BLaER1 treated with 17β-estradiol and CSF1 and Interleukin-3, amounts not matched to agents 10 nM and 100 nM (cell line): ENCODE measurements around the gene WTAP.

Source experiments
- H3K27ac ChIP-seq, 11 experiments: shearing (Covaris generic); formaldehyde crosslinking; 2 replicates each; pipeline ENCODE4 v1.8.1; 2022
- H3K27me3 ChIP-seq, 11 experiments: shearing (Covaris generic); formaldehyde crosslinking; 2 replicates each; pipeline ENCODE4 v1.8.1; 2022
- H3K36me3 ChIP-seq, 11 experiments: shearing (Covaris generic); formaldehyde crosslinking; 2 replicates each; pipeline ENCODE4 v1.8.1; 2022
- H3K4me1 ChIP-seq, 10 experiments: shearing (Covaris generic); formaldehyde crosslinking; 2 replicates each; pipeline ENCODE4 v1.8.1; 2022
- H3K4me2 ChIP-seq, 11 experiments: shearing (Covaris generic); formaldehyde crosslinking; 2 replicates each; pipeline ENCODE4 v1.8.1; 2022
- H3K4me3 ChIP-seq, 10 experiments: shearing (Covaris generic); formaldehyde crosslinking; 2 replicates each; pipeline ENCODE4 v1.8.1; 2022
- H3K9ac ChIP-seq, 11 experiments: shearing (Covaris generic); formaldehyde crosslinking; 2 replicates each; pipeline ENCODE4 v1.8.1; 2022
- H3K9me3 ChIP-seq, 11 experiments: shearing (Covaris generic); formaldehyde crosslinking; replicated peaks in 1 of 11; 2 replicates each; pipeline ENCODE4 v1.8.1; 2022
- H4K20me1 ChIP-seq, 11 experiments: shearing (Covaris generic); formaldehyde crosslinking; 2 replicates each; pipeline ENCODE4 v1.8.1; 2022
- Cebpa-rat ChIP-seq, 11 experiments: shearing (Covaris generic); IDR thresholded peaks; 2 replicates each; pipeline ENCODE4 v1.8.1; 2022

Gene WTAP

DNA sequence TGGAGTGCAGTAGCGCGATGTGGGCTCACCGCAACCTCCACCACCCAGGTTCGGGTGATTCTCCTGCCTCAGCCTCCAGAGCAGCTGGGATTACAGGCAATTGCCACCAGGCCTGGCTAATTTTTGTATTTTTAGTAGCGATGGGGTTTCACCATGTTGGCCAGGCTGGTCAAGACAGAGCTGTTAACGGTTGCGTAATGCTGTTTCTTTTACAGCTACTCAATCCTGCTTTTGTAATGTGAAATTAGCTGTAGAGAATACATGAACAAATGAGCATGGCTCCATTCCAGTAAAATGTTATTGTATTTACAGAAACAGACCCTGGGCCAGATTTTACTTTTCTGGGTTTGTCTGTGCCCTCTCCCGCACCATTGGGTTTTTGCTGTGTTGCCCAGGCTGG lies 74.6 kb downstream of the WTAP start:
- no peak overlapping the region for H3K9ac ChIP-seq
- no peaks in the 10 kb centered on the region for H3K27me3 ChIP-seq
- TF ChIP-seq Cebpa-rat (IDR thresholded peaks at IDR 0.05): peak in 7 of 11 experiments; percentile 22 to 78 (median 65); a peak in 8 of 22 replicates
- no peaks in the 10 kb centered on the region for H3K9me3 ChIP-seq
- no peak overlapping the region; a peak in 3 of 22 replicates for H3K27ac ChIP-seq
- H3K36me3 ChIP-seq: peaks cover 31 to 40% (median 34%) of the 10 kb centered on the region in 11 experiments
- H3K4me3 ChIP-seq: no peak overlapping the region
- H3K4me2 ChIP-seq: peak overlapping the region in 6 of 11 experiments; percentile 7 to 62 (median 38); a peak in 10 of 22 replicates
- peaks cover 0 to 20% (median 7%) of the 10 kb centered on the region in 10 experiments; a peak in 13 of 20 replicates for H3K4me1 ChIP-seq
- peaks cover 0 to 13% (median 4%) of the 10 kb centered on the region in 11 experiments; a peak in 7 of 22 replicates for H4K20me1 ChIP-seq

DNA sequence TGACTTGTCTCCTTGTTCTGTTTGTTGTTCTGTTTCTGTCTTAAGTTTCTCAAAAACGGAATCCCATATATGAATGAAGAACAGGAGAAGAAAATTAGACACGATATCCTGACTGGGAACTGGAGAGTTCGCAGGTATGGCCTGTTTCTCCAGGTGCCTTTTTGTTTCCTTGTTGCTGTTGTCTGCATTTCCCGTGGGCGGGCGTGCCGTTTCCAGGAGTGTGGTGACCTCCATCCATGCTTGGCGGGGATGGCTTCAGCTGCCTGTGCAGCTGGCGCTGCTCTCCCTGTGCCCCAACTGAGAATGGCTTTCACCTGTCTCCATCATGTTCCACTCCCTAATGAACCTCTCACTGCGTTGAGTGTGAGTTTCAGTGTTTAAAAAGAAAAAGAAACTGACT lies 77.2 kb downstream of the WTAP start:
- H3K9me3 ChIP-seq: no peaks in the 10 kb centered on the region
- peaks cover 0 to 20% (median 5%) of the 10 kb centered on the region in 10 experiments; a peak in 13 of 20 replicates for H3K4me1 ChIP-seq
- H3K27me3 ChIP-seq: no peaks in the 10 kb centered on the region
- no peak overlapping the region for H3K4me3 ChIP-seq
- peaks cover 5 to 14% (median 8%) of the 10 kb centered on the region in 11 experiments for H3K36me3 ChIP-seq
- H3K4me2 ChIP-seq: no peak overlapping the region
- TF ChIP-seq Cebpa-rat (IDR thresholded peaks at IDR 0.05): no peak
- peaks cover 0 to 13% (median 0%) of the 10 kb centered on the region in 11 experiments; a peak in 3 of 22 replicates for H4K20me1 ChIP-seq
- no peak overlapping the region for H3K9ac ChIP-seq
- H3K27ac ChIP-seq: no peak overlapping the region

DNA sequence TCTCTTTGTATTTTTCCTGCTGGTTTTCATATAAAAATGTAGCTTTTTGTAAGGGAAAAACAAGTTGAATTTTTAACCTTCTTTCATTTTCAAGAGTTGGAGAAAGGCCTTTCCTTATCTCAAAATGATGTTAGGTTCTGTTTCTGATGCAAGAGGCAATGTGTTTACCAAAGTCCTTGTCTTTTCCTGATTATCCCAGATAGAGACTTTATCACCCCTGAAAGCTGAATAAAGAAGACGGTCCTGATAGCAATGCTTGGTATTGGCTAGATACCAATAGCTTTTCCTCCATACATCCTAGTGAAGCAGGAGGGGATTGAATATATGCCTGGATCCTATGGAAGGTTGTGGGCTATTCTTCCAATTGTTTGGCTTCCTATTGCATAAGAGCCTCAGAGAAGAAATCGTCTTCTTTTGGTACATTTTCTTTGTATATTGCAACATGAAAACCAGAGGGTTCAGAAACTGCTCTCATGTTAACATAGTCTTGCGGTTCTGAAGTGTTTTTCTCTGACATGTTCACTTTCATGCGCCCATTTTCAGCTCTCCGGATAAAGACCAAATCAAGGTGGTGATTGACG lies 78.2 kb downstream of the WTAP start:
- no peak for TF ChIP-seq Cebpa-rat (IDR thresholded peaks at IDR 0.05)
- Histone ChIP-seq H4K20me1 (0 out of 22 replicates have a peak, but pooled peaks cover 0 to 2% (median 0%) of the 10 kb centered on the region in 11 experiments), H3K9ac (no peak overlapping the region), H3K27me3 (no peaks in the 10 kb centered on the region), H3K36me3 (peaks cover 0 to 4% (median 0%) of the 10 kb centered on the region in 11 experiments; a peak in 6 of 22 replicates), H3K4me2 (0 out of 22 replicates have a peak overlapping the region, but pooled peaks of 2 of the 11 experiments have one; percentile 1 to 7), H3K27ac (no peak overlapping the region), H3K4me3 (no peak overlapping the region), H3K4me1 (peaks cover 0 to 20% (median 6%) of the 10 kb centered on the region in 10 experiments; a peak in 13 of 20 replicates), H3K9me3 (no peaks in the 10 kb centered on the region)
